Measurements from ENCODE around the gene MAPK14. TPM values are rescaled to one million over a fixed set of nuclear protein-coding genes. Genes with fewer than 3 reads are reported as not detected.
A peak's percentile ranks its signal among the peaks of the same experiment; 100 is the strongest.

MAPK14 gene
- total and polyA plus RNA-seq, 9 of the 15 experiments (the other 6 are each of a cell fraction or from before 2014, with no cell fraction given) = 8.8 to 62.7 (median 35.5) TPM

DNA sequence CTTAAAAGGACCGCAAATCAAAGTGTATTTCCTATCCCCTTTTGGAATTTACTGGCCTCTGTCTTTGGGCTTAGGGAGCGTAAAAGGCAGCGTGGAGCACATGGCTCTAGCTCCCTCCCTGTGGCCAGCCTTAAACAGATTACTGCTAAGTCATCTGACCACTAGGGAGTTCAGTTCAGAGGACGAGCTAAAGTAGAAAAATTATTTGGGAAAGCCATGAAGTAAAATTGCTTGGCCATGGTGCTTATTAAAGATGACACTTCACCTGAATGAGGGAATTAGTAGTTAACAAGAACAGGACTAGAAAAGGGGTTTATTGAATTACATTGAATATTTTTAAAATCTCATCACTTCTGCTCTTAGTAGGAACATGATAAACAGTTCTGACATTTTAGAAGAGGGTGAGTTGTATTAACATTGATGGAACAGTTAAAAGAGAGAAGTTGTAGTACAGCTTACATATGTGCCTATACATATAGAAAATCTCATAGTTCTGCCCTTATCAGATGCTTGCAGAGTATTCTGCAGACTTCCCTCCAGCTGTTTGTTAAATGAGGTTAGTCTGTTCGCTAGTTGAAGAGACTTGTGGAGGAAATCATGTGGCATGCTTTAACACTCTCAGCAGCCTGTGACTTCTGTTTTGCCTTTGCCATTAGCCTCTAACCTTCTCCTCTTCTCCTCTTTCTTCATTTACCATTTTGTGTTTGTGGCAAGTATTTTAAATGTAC is 71.5 kb downstream of the MAPK14 start (continued):
- TF ChIP-seq MLX (CRISPR knock-in tag; conservative IDR thresholded peaks at IDR 0.05) = no peak
- no peak for TF ChIP-seq DIDO1 (tag; IDR thresholded peaks at IDR 0.05; ENCODE audit: low read depth)
- peak; percentile 87 for TF ChIP-seq ZNF316 (IDR thresholded peaks at IDR 0.05)
- TF ChIP-seq TBL1XR1 (IDR thresholded peaks at IDR 0.05; ENCODE audit: low read length in 2 of 2) = no peak
- peak; percentile 95 for TF ChIP-seq MGA (IDR thresholded peaks at IDR 0.05)
- TF ChIP-seq ZBTB7A (IDR thresholded peaks at IDR 0.05; ENCODE audit: borderline replicate concordance, control insufficient read depth, low read depth, low read length) = no peak
